WERI-Rb-1 (cell line): ENCODE results near the gene SIDT2.

Experiments used
- DNase-seq: peaks from one replicate; pipeline ENCODE4 v3.0.0-alpha.2; 2020
- H3K27ac ChIP-seq: fragments of 250-450 bp; sonication (Bioruptor Pico); 2 replicates; pipeline ENCODE4 v1.5.1; 2020; ENCODE audit warnings: mild to moderate bottlenecking, moderate library complexity
- H3K27me3 ChIP-seq: fragments of 250-450 bp; sonication (Bioruptor Pico); 2 replicates; pipeline ENCODE4 v1.5.1; 2021; ENCODE audit warnings: mild to moderate bottlenecking, low read depth, moderate library complexity; ENCODE audit not compliant: insufficient read depth, severe bottlenecking
- H3K36me3 ChIP-seq: fragments of 250-450 bp; sonication (Bioruptor Pico); 2 replicates; pipeline ENCODE4 v1.5.1; 2020; ENCODE audit warnings: mild to moderate bottlenecking, moderate library complexity
- H3K4me3 ChIP-seq: 2 replicates; pipeline ENCODE4 v1.5.1; 2011; ENCODE audit warnings: low read depth, mild to moderate bottlenecking, control low read depth, low read length
- H3K9me3 ChIP-seq: fragments of 250-450 bp; sonication (Bioruptor Pico); 2 replicates; pipeline ENCODE4 v1.5.1; 2021; ENCODE audit warnings: mild to moderate bottlenecking, moderate library complexity; ENCODE audit not compliant: severe bottlenecking
- CTCF ChIP-seq: IDR thresholded peaks from 2 replicates; pipeline ENCODE4 v1.5.1; 2011; ENCODE audit warnings: low read depth, mild to moderate bottlenecking, control low read depth, inconsistent platforms, low read length

Gene SIDT2

GRCh38 chr11:117189941-117190544 is 11.5 kb downstream of the SIDT2 start:
- no peak for DNase-seq
- Histone ChIP-seq H3K27ac (no peak overlapping the region), H3K36me3 (peaks cover 38% of the 10 kb centered on the region), H3K4me3 (no peak overlapping the region), H3K27me3 (no peaks in the 10 kb centered on the region), H3K9me3 (no peaks in the 10 kb centered on the region)
- no peak for TF ChIP-seq CTCF

GRCh38 chr11:117191680-117192400 is 13.3 kb downstream of the SIDT2 start:
- Histone ChIP-seq H3K4me3 (no peak overlapping the region), H3K27ac (no peak overlapping the region), H3K36me3 (peaks cover 36% of the 10 kb centered on the region), H3K27me3 (no peaks in the 10 kb centered on the region), H3K9me3 (no peaks in the 10 kb centered on the region)
- TF ChIP-seq CTCF = no peak
- DNase-seq = no peak

GRCh38 chr11:117192401-117192875 is 13.9 kb downstream of the SIDT2 start:
- Histone ChIP-seq H3K27me3 (no peaks in the 10 kb centered on the region), H3K27ac (no peak overlapping the region), H3K36me3 (peaks cover 34% of the 10 kb centered on the region), H3K4me3 (no peak overlapping the region), H3K9me3 (no peaks in the 10 kb centered on the region)
- no peak for DNase-seq
- no peak for TF ChIP-seq CTCF

GRCh38 chr11:117193130-117194020 is 14.8 kb downstream of the SIDT2 start:
- Histone ChIP-seq H3K9me3 (no peaks in the 10 kb centered on the region), H3K27me3 (no peaks in the 10 kb centered on the region), H3K27ac (no peak overlapping the region), H3K4me3 (no peak overlapping the region), H3K36me3 (peaks cover 31% of the 10 kb centered on the region)
- TF ChIP-seq CTCF = no peak
- DNase-seq = no peak

- Histone ChIP-seq H3K9me3 (no peaks in the 10 kb centered on the region), H3K36me3 (peaks cover 24% of the 10 kb centered on the region), H3K27ac (no peak overlapping the region), H3K27me3 (no peaks in the 10 kb centered on the region), H3K4me3 (no peak overlapping the region)
- TF ChIP-seq CTCF = no peak
- no peak for DNase-seq
These were observed 15.7 kb downstream of the SIDT2 start for GRCh38 chr11:117194267-117194666.
